DLD1 (cell line): Measurements from ENCODE around the gene ZSWIM1.

Source experiments
- in situ Hi-C: cut with HindIII; loops from 2 replicates; pipeline ENCODE4 v1.10.0; 2017; ENCODE audit warnings: low sequenced_read_pairs

Gene ZSWIM1

DNA sequence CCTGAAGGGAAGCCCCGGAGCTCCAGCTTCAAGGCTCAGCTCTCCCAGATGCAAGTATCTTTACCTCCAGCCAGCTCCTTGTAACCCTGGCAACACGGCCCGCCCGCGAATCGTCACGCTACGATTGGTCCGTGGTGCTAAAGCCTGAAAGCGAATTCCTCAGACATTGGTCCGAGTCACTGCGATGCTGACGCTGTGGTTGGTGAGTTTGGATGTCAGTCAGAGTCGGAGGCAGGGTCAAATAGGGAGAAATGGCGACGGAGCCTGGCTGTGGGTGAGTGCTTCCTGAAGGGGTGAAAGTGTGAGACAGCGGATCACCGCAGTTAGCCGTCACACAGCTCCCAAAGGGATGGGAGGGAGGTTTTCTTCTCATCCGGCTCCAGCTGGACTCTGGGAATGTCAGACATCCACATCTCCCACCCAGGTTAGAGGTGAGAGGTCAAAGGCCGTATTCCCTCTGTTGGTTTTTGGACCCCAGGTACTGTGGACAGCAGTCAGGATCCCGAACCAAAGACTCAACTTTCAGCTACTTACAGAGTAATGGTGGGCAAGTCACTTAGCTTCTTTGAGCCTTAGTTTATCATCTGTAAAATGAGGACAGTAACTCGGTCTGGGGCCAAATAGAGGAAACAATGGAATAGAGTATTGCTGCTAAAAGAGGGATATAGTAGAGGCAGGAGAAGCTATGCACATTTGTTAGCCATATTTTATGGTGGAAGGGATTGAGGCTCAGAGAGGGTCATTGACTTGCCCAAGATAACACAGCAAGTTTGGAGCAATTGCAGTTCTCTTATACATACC, at the start of gene ZSWIM1:
ZSWIM1 (plus strand) TSS at position 240 of the 801 bp plus-strand sequence. CDS start 1,366 bp downstream, outside the sequence.
- in situ Hi-C loops = no loop called here

DNA sequence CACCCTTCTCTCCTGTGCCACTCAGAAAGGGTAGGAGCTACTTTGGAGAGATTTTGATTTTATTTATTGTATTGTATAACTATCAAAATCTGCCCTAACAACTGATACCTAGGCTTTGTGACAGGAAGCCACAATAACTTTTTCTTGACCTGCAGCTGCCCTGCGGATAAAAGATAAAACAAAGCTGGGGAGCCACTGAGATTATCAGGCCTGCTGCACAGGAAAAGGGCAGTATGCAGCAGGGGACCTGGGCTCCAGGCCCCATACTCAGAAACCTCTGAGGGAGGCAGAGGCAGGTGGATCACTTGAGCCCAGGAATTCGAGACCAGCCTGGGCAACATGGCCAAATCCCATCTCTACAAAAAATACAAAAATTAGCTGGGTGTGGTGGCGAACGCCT, 48.4 kb upstream of the ZSWIM1 start:
- in situ Hi-C loops = no loop called here

DNA sequence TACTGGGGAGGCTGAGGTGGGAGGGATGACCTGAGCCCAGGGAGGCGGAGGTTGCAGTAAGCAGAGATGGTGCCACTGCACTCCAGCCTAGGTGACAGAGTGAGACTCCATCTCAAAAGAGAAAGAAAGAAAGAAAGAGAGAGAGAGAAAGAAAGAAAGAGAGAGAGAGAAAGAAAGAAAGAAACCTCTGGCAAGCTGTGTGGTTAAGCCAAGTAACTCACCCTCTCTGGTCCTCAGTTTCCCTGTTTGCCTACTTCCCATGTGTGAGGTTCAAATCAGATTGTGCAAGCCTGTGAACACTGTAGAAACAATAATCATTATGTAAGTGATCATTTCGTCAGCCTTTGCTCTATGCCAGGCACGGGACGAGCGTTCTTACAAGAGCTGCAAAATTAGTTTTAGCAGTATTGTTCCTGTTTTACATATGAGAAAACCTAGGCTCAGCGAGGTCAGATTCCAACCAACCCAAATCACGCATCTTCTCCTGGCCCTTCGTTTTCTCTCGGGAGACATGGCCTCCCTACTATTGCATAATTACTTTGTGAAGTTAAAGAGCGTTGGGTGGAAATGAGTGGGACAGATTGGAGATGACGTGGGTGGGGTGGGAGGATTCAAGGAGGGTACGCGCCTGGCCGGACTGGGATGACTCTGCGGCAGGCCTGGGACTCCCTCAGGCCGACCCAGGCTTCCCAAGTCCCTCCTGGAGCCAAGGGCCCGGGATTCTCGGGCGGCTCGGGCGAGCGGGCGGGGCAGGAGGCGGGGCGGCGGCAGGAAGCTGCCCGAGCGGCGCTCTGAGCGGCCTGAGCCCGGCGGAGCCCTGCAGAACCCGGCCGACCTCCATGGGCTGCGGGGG, 47.8 kb upstream of the ZSWIM1 start, which contains the start of gene SNX21:
SNX21 (plus strand) TSS at position 770 of the 853 bp plus-strand sequence. CDS start 121 bp downstream, outside the sequence.
- in situ Hi-C loops = no loop called here

DNA sequence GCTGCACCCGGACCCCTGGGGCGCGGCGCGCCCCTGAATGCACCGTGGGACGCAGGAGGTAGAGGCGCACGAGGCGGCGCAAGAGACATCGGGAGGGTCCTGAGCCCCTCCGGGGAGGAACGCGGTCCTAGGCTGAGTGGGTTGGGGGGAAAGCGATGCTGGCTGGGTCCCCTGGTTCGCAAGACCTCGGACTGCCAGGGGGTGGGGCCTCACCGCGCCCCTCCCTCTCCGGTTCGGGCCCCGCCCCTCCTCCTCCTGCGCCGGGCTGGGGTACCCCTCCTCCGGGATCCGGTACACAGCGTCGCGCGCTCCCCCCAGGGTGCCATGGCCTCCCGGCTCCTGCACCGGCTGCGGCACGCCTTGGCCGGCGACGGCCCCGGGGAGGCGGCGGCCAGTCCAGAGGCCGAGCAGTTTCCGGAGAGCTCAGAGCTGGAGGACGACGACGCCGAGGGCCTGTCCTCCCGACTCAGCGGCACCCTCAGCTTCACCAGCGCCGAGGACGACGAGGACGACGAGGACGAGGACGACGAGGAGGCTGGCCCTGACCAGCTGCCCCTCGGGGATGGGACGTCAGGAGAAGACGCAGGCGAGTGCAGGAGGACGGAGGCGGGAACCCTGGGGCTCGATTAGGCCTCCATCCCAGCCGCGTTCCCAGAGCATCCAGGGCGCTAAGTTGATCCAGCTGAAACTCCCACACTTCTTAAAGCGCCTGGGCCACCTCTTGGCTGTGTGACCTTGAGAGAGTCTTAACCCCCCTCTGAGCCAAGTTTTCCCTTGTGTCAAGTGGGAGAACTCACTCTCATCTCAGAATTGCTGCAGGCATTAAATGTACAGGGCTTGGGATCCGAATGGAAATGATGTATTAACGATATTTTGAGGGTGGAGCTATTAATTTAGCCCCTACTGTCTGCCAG, 46.9 kb upstream of the ZSWIM1 start:
- in situ Hi-C loops = no loop called here

DNA sequence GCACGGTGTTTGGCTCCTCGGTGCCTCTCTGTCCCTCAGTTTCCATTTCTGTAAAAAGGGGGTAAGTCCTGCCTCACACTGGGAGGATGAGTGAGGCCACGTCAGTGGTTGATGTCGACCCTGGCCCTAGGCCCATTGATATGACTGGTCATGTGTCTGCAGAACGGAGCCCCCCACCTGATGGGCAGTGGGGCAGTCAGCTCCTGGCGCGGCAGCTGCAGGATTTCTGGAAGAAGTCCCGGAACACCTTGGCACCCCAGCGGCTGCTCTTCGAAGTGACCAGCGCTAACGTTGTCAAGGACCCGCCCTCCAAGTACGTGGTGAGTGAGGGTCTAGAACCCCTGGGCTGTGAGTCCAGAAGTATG, 46.2 kb upstream of the ZSWIM1 start:
- in situ Hi-C loops = no loop called here

DNA sequence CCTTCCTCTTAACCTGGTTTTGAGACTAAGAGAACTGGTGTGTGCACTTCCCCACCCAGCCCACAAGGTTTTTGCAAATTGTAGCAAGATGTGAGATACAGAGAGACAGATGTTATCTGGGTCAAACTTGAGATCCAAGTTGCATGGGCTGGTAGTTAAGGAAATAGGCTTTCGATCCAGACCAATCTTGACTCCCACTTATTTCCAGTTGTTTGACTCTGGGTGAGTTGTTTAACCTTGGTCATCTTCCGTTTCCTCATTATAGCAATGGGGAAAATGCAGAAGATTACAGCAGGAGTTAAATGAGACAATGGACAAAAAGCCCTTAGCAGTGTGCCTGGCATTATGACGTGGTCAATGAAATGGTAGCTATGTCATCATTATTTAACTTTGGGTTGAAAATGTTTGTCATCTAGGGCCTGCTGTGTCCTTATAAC, 45.7 kb upstream of the ZSWIM1 start:
- in situ Hi-C loops = no loop called here

DNA sequence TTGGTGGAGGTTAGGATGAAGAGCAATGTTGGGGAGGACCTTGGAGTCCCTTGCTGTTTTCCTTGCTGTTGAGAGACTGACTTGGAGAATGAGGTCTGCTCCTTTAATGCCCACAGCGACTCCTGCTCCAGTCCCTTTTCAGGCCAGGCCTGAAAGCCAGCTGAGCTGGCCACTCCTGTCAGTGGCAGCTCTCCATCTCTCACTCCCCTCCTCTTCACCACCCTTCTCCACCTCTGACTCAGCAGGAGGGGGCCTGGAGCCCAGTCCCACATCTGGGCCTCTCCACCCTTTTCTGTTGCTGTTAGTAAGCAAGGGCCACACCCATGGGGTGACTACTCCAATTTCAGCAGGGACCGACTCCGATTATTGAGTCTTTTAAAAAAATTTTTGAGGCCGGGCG, 45.2 kb upstream of the ZSWIM1 start:
- in situ Hi-C loops = no loop called here

DNA sequence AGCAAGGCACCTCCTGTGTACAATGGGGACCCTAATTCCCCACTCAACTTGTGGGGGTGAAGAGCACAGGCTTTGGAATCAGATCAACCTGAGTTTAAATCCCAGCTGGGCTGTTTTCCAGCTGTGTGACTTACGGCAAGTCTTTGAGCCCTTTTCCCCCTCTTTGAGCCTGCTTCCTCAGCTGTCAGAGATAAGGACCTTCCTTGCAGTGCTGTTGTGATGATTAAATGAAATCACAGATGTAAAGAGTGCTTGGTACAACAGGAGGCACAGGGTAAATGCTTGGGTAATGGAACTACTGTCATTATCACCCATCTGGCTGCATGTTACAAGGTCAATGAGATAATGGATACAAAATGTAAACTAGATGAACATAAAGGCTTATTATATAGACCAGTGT, 44.2 kb upstream of the ZSWIM1 start:
- in situ Hi-C loops = no loop called here

DNA sequence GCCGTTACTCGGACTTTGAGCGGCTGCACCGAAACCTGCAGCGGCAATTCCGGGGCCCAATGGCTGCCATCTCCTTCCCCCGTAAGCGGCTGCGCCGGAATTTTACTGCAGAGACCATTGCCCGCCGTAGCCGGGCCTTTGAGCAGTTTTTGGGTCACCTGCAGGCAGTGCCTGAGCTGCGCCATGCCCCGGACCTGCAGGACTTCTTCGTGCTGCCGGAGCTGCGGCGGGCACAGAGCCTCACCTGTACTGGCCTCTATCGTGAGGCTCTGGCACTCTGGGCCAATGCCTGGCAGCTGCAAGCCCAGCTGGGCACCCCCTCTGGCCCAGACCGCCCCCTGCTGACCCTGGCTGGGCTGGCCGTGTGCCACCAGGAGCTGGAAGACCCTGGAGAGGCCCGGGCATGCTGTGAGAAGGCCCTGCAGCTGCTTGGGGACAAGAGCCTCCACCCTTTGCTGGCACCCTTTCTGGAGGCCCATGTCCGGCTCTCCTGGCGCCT, 40.3 kb upstream of the ZSWIM1 start:
- in situ Hi-C loops = no loop called here

DNA sequence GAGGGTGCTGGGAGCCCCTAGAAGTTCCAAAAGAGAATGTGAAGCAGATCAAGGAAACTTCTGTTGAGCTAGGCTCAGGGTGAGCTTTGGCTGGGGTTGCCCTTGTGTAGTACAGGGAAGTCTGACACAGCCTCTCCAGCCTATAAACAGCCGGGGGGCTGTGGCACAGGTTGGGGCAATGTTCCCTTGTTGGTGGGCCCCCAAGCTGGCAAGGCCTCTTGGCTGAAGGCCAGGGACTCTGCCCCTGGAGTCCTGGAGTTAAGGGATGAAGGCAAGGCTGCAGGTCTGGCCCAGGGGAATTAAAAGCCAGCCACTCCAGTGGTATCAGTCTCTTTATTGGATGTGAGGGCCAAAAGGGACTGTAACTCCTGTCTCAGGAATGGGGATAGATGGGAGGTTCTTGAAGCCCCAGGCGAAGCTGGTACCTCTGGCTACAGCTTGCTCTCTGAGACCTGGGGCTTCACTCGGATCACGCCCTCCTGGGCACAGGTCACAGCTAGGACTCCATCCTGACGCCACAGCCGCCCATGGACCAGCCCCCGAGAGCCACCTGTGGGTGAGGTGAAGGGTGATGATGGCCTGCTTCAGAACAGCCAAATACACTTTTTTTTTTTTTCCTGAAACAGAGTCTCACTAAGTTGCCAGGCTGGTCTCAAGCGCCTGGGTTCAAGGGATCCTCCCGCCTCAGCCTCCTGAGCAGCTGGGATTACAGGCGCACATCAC, 39.5 kb upstream of the ZSWIM1 start:
- in situ Hi-C loops = no loop called here

DNA sequence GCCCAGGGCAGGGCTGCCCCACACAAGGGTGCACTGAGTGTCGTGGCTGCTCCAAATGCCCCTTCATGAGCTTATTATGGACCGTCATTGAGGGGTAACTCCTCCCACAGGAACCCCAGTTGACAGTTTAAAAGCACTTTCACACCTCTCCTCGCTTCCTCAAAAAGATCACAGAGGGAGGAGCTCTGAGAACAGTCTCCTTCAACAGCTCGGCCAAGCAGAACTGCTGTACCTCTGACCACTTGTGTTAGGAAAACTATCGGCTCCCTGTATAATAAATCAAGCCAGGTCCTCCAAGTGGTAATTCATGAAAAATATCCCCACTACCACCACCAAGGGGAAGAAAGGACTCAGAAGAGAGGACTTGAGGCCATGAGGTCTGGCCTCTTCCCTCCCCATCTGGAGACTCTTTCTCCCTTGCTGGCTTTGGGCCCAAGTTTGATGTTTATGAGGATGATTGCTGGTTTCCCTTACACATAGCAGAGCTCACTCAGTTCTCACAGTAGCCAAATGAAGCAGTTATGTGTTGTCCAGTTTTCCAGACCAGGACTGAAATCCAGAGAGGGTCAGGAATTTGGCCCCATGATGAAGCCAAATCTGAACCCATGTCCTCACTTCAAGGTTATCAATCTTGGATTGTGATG, 38.7 kb upstream of the ZSWIM1 start:
- in situ Hi-C loops = no loop called here

DNA sequence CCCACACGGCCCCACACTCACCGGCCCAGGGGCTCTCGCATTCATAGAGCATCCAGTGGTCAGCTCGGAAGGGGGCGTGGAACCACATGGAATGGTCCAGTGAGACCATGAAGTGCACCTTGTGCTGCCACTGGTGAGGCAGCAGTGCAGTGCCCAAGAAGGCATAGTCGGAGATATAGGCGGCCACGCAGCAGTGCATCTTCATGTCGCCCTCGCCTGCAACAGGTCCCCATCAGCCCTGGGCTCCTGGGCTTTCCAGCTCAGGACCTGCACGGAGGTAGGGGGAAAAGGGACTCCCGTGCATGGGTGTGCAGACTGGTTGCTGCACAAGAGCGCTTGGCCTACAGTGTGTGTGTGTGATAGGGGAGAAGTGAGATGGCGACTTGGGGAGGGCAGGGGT, 37.5 kb upstream of the ZSWIM1 start:
- in situ Hi-C loops = no loop called here

DNA sequence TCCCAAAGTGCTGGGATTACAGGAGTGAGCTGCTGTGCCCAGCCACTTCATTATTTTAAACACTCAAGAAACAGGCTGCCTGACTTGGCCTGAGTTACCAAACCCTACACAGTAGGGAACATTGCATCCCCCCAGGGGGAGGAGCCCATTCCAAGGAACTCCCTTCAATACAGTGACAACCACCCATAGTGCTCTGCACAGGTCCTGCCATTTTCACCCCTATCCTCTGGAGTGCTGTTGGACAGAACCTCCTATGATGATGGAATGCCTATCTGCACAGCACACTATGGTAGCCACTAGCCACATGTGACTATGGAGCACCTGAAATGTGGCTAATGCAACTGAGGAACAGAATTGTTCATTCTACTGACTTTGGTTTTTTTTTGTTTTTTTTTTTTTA, 35.6 kb upstream of the ZSWIM1 start:
- in situ Hi-C loops = no loop called here

DNA sequence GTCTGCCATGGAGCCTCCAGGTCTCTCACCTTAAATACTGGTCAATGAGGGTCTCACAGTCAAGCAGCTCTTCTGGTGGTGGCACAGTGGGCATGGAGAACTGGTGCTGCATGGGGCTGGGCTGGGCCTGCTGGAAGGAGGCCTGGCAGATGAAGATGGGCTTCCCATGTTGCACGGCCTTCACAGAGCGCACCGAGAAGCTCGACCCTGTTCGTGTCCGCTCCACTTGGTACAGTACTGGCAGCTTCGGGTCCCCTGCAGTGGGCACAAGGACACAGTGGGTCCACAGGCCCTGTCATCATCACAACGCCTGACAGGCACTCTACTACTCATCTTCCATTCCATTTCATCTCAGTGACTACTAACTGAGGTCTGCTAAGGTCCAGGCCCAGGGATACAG, 32.6 kb upstream of the ZSWIM1 start:
- in situ Hi-C loops = no loop called here

DNA sequence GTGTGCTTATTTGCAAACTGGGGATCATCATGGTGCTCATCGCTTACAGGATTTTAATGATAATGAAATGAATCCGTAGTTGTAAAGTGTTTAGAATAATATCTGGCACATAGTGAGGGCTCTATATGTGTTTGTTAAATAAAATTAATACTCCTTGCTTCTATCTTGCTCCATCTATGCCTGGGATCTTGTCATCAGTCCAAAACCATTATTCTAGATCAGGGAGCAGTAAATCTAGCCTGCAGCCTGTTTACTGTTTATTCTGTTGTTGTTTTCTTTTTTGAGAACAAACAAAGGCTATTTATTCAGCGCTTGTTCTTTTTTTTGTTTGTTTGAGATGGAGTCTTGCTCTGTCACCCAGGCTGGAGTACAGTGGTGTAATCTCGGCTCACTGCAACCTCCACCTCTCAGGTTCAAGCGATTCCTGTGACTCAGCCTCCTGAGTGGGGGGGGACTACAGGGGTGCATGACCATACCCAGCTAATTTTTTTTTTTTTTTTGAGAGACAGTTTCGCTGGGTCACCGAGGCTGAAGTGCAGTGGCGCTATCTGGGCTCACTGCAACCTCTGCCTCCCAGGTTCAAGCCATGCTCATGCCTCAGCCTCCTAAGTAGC, 32.0 kb upstream of the ZSWIM1 start:
- in situ Hi-C loops = no loop called here

DNA sequence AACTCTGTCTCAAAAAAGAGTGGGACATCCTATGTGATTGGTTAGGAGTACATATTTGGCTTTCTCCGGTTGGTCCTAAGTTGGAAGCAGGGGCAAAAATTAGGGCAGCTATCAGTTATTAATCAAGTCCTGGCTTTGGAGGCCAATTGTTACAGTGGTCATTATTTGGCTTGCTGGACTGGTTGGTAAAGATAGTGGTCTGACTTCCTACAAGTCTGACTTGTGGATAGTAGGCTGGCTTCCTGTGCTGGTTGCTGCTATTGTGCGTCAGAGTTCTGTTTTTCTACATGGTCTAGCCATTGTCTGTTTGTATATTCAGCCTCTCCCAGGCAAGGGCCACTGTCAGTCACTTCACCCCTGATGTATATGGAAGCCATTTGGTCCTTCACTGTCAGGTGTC, 30.8 kb upstream of the ZSWIM1 start:
- in situ Hi-C loops = no loop called here

DNA sequence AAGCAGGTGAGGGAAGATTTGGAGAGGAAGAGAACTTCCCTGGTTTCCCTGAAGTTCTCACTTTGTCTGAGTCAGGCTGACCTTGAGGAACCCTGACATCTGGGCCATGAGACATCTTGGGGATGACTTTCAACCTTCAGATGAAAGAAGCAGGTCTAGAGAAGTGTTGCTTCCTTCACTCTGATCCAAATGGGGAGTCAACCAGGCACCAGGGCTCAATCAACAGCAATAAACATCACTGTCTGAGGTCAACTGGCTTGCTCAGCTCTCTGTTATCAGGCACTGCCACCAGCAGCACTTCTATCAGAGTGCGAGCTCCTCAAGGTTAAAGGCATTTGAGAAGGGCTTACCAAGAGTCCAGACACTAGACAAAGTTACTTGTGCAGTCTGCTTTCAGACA, 30.1 kb upstream of the ZSWIM1 start:
- in situ Hi-C loops = no loop called here

DNA sequence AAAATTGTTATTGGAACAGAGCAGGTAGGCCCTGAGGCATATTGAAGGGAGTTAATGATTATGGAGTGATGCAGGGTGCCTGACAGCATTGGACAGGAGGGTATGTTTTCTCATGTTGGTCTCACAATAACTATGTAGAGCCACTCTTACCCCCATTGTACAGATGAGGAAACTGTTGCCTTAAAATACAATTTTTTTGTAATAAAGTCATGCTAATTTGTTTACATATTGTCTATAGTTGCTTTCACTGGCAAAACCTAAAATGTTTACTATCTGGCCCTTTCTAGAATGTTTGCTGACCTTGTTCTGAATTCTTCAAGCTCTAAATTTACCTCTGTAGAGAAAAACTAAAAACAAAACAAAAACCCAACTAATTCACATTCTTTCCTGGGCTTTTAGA, 29.5 kb upstream of the ZSWIM1 start:
- in situ Hi-C loops = no loop called here

DNA sequence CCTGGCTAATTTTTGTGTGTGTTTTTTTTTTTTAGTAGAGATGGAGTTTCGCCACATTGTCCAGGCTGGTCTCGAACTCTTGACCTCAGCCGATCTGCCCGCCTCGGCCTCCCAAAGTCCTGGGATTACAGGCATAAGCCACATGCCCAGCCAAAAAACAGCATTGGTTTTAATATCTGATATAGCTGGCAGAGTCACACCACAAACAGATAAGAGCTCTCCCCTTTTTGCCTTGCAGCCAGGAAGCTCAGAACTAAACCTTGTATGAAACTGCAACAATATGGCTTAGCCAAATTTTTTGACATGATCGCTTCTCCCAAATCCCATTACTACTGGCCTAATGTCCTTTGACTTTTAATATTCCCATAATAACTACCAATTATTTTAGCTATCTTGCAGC, 28.7 kb upstream of the ZSWIM1 start:
- in situ Hi-C loops = no loop called here
